GM12878 (cell line): ENCODE measurements around the gene SRRM5. TPM values are rescaled to one million over a fixed set of nuclear protein-coding genes. Genes with fewer than 3 reads are reported as not detected.

ENCODE experiments used
- ASH2L ChIP-seq: fragments of 300-600, 200-600 bp; sonication (generic); IDR thresholded peaks from 2 replicates; pipeline ENCODE4 v1.6.1; 2017; ENCODE audit warnings: low read depth, mild to moderate bottlenecking, borderline replicate concordance
- CBX3 ChIP-seq: fragments of 200-600 bp; sonication (generic); IDR thresholded peaks from 2 replicates; pipeline ENCODE4 v1.6.1; 2016; ENCODE audit warnings: low read depth, borderline replicate concordance
- ELK1 ChIP-seq: IDR thresholded peaks from 2 replicates; pipeline ENCODE4 v1.6.1; 2012; ENCODE audit warnings: low read depth, low read length, improper control_type of control experiment
- IKZF2 ChIP-seq, 2 experiments: fragments of 450-650 bp; IDR thresholded peaks; 2 replicates each; pipeline ENCODE4 v1.6.1; 2017; ENCODE audit warnings: mild to moderate bottlenecking in 2 of 2, moderate library complexity in 2 of 2
- MYC ChIP-seq: IDR thresholded peaks from 2 replicates; pipeline ENCODE4 v1.6.1; 2011; ENCODE audit warnings: mild to moderate bottlenecking, low read length, moderate library complexity, inconsistent platforms; ENCODE audit not compliant: insufficient read depth, insufficient replicate concordance, insufficient read length, severe bottlenecking
- POLR2AphosphoS5 ChIP-seq: IDR thresholded peaks from 2 replicates; pipeline ENCODE4 v1.6.1; 2011; ENCODE audit warnings: mild to moderate bottlenecking, low read length, inconsistent platforms
- POU2F2 ChIP-seq: IDR thresholded peaks from 3 replicates; pipeline ENCODE4 v1.6.1; 2011; ENCODE audit warnings: low read depth, mild to moderate bottlenecking, low read length, borderline replicate concordance
- RELA ChIP-seq: fragments of 450-650 bp; IDR thresholded peaks from 2 replicates; pipeline ENCODE4 v1.8.0; 2014; ENCODE audit warnings: borderline replicate concordance; ENCODE audit not compliant: partially characterized antibody
- TCF12 ChIP-seq: IDR thresholded peaks from 2 replicates; pipeline ENCODE4 v1.6.1; 2011; ENCODE audit warnings: low read depth, mild to moderate bottlenecking, low read length
- ZBED1 ChIP-seq: IDR thresholded peaks from 2 replicates; pipeline ENCODE4 v1.6.1; 2016; ENCODE audit warnings: borderline replicate concordance
- ZNF384 ChIP-seq: IDR thresholded peaks from 2 replicates; pipeline ENCODE4 v1.6.1; 2012; ENCODE audit warnings: low read depth, mild to moderate bottlenecking, low read length, improper control_type of control experiment, borderline replicate concordance
- polyA plus RNA-seq, 11 experiments: library from polyadenylated mRNA; depleted of rRNA in 4 of 11; unstranded in 6 of 11; stranded (reverse) in 5 of 11; fragments of >200 nt; fragmentation: Nextera tagmentation in 4 of 11; fragmentation: Illumina TruSeq in 1 of 11; extraction: Ambion mirVana in 4 of 11; extraction: Trizol in 1 of 11; gene quantifications; 1 replicate in 1 of 11; 2 replicates in 10 of 11; pipeline versions ENCODE4 v1.2.1 to v1.2.3, GENCODE V29; 2011 to 2016; ENCODE audit warnings: inconsistent platforms in 2 of 11, missing spikeins in 2 of 11, low read depth in 1 of 11
- total RNA-seq, 4 experiments: library from RNA; depleted of rRNA in 3 of 4; stranded (reverse); fragments of >200 nt in 3 of 4; fragmentation: Illumina TruSeq in 1 of 4; extraction: Trizol in 1 of 4; gene quantifications; 2 replicates each; pipeline versions ENCODE4 v1.2.1 to v1.2.3, GENCODE V29; 2013 to 2021
- TF ChIP-seq, protein P1 (sequence below): fragments of 150-350 bp; IDR thresholded peaks from 2 replicates; pipeline ENCODE4 v1.6.1; 2014; ENCODE audit warnings: mild to moderate bottlenecking, low read depth, low read length
- TF ChIP-seq, protein P2 (sequence below): fragments of 450-650 bp; IDR thresholded peaks from 2 replicates; pipeline ENCODE4 v1.6.1; 2017; ENCODE audit warnings: mild to moderate bottlenecking, moderate library complexity
- TF ChIP-seq, protein P3 (sequence below): IDR thresholded peaks from 2 replicates; pipeline ENCODE4 v1.6.1; 2012; ENCODE audit warnings: improper control_type of control experiment, low read depth, low read length; ENCODE audit not compliant: insufficient replicate concordance

SRRM5 gene
- total and polyA plus RNA-seq, 10 of the 15 experiments (the other 5 are each of a cell fraction or from before 2014, with no cell fraction given): 0.06 to 0.38 (median 0.24) TPM; not detected in 2

GRCh38 chr19:43595999-43596841, 15.7 kb upstream of the SRRM5 start, which contains the start of the genes IRGQ and ZNF576 (continued):
- TF ChIP-seq ELK1: no peak
- no peak for TF ChIP-seq ZBED1
- TF ChIP-seq, protein P1, sequence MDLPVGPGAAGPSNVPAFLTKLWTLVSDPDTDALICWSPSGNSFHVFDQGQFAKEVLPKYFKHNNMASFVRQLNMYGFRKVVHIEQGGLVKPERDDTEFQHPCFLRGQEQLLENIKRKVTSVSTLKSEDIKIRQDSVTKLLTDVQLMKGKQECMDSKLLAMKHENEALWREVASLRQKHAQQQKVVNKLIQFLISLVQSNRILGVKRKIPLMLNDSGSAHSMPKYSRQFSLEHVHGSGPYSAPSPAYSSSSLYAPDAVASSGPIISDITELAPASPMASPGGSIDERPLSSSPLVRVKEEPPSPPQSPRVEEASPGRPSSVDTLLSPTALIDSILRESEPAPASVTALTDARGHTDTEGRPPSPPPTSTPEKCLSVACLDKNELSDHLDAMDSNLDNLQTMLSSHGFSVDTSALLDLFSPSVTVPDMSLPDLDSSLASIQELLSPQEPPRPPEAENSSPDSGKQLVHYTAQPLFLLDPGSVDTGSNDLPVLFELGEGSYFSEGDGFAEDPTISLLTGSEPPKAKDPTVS: peak; percentile 70
- TF ChIP-seq IKZF2 (IDR thresholded peaks at IDR 0.05): peak; percentile 56 to 73
- no peak for TF ChIP-seq ZNF384
- peak; percentile 46; the same call in 1 of the 2 replicates for TF ChIP-seq POLR2AphosphoS5
- peak; percentile 94 for TF ChIP-seq RELA
- TF ChIP-seq ASH2L: no peak
- TF ChIP-seq TCF12: no peak
- peak; percentile 92 for TF ChIP-seq MYC
- no peak for TF ChIP-seq CBX3
- TF ChIP-seq, protein P2, sequence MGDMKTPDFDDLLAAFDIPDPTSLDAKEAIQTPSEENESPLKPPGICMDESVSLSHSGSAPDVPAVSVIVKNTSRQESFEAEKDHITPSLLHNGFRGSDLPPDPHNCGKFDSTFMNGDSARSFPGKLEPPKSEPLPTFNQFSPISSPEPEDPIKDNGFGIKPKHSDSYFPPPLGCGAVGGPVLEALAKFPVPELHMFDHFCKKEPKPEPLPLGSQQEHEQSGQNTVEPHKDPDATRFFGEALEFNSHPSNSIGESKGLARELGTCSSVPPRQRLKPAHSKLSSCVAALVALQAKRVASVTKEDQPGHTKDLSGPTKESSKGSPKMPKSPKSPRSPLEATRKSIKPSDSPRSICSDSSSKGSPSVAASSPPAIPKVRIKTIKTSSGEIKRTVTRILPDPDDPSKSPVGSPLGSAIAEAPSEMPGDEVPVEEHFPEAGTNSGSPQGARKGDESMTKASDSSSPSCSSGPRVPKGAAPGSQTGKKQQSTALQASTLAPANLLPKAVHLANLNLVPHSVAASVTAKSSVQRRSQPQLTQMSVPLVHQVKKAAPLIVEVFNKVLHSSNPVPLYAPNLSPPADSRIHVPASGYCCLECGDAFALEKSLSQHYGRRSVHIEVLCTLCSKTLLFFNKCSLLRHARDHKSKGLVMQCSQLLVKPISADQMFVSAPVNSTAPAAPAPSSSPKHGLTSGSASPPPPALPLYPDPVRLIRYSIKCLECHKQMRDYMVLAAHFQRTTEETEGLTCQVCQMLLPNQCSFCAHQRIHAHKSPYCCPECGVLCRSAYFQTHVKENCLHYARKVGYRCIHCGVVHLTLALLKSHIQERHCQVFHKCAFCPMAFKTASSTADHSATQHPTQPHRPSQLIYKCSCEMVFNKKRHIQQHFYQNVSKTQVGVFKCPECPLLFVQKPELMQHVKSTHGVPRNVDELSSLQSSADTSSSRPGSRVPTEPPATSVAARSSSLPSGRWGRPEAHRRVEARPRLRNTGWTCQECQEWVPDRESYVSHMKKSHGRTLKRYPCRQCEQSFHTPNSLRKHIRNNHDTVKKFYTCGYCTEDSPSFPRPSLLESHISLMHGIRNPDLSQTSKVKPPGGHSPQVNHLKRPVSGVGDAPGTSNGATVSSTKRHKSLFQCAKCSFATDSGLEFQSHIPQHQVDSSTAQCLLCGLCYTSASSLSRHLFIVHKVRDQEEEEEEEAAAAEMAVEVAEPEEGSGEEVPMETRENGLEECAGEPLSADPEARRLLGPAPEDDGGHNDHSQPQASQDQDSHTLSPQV: peak; percentile 96
- TF ChIP-seq POU2F2: peak; percentile 20; the same call in 1 of the 3 replicates
- TF ChIP-seq, protein P3, sequence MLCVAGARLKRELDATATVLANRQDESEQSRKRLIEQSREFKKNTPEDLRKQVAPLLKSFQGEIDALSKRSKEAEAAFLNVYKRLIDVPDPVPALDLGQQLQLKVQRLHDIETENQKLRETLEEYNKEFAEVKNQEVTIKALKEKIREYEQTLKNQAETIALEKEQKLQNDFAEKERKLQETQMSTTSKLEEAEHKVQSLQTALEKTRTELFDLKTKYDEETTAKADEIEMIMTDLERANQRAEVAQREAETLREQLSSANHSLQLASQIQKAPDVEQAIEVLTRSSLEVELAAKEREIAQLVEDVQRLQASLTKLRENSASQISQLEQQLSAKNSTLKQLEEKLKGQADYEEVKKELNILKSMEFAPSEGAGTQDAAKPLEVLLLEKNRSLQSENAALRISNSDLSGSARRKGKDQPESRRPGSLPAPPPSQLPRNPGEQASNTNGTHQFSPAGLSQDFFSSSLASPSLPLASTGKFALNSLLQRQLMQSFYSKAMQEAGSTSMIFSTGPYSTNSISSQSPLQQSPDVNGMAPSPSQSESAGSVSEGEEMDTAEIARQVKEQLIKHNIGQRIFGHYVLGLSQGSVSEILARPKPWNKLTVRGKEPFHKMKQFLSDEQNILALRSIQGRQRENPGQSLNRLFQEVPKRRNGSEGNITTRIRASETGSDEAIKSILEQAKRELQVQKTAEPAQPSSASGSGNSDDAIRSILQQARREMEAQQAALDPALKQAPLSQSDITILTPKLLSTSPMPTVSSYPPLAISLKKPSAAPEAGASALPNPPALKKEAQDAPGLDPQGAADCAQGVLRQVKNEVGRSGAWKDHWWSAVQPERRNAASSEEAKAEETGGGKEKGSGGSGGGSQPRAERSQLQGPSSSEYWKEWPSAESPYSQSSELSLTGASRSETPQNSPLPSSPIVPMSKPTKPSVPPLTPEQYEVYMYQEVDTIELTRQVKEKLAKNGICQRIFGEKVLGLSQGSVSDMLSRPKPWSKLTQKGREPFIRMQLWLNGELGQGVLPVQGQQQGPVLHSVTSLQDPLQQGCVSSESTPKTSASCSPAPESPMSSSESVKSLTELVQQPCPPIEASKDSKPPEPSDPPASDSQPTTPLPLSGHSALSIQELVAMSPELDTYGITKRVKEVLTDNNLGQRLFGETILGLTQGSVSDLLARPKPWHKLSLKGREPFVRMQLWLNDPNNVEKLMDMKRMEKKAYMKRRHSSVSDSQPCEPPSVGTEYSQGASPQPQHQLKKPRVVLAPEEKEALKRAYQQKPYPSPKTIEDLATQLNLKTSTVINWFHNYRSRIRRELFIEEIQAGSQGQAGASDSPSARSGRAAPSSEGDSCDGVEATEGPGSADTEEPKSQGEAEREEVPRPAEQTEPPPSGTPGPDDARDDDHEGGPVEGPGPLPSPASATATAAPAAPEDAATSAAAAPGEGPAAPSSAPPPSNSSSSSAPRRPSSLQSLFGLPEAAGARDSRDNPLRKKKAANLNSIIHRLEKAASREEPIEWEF: no peak
